Measurements from ENCODE around the gene ADARB2.
"Not testable (repeated sequence)": the region's sequence is repeated elsewhere in the genome, so short reads cannot be mapped to it uniquely, and the experiment has no call there.

Gene ADARB2

GRCh38 chr10:1462032-1462431 is 275.3 kb downstream of the ADARB2 start:
- Histone ChIP-seq H3K9me3 (no peaks in the 10 kb centered on the region), H3K27me3 (peaks cover 3% of the 10 kb centered on the region; the same call in 1 of the 2 replicates), H3K4me3 (ENCODE audit: low read depth, low read length) (no peak overlapping the region), H3K4me1 (no peaks in the 10 kb centered on the region), H3K36me3 (no peaks in the 10 kb centered on the region)
- no peak for DNase-seq
- TF ChIP-seq CTCF (IDR thresholded peaks at IDR 0.05; ENCODE audit: low read depth, low read length): no peak

GRCh38 chr10:1461016-1461415 is 276.3 kb downstream of the ADARB2 start:
- Histone ChIP-seq H3K27me3 (no peaks in the 10 kb centered on the region; the same call in 1 of the 2 replicates), H3K36me3 (no peaks in the 10 kb centered on the region), H3K4me3 (ENCODE audit: low read depth, low read length) (no peak overlapping the region), H3K9me3 (no peaks in the 10 kb centered on the region), H3K4me1 (no peaks in the 10 kb centered on the region)
- no peak for TF ChIP-seq CTCF (IDR thresholded peaks at IDR 0.05; ENCODE audit: low read depth, low read length)
- DNase-seq: no peak

GRCh38 chr10:1459664-1460063 is 277.7 kb downstream of the ADARB2 start:
- H3K36me3 ChIP-seq; H3K4me1 ChIP-seq; H3K4me3 ChIP-seq (ENCODE audit: low read depth, low read length); H3K27me3 ChIP-seq; H3K9me3 ChIP-seq; DNase-seq: not testable (repeated sequence)

- Histone ChIP-seq H3K4me1 (no peaks in the 10 kb centered on the region), H3K4me3 (ENCODE audit: low read depth, low read length) (no peak overlapping the region), H3K9me3 (no peaks in the 10 kb centered on the region), H3K27me3 (no peaks in the 10 kb centered on the region), H3K36me3 (no peaks in the 10 kb centered on the region)
- TF ChIP-seq CTCF (IDR thresholded peaks at IDR 0.05; ENCODE audit: low read depth, low read length): no peak
- no peak for DNase-seq
These were observed 282.4 kb downstream of the ADARB2 start for GRCh38 chr10:1454951-1455350.

GRCh38 chr10:1454428-1454827 is 282.9 kb downstream of the ADARB2 start:
- Histone ChIP-seq H3K9me3 (no peaks in the 10 kb centered on the region), H3K4me3 (ENCODE audit: low read depth, low read length) (no peak overlapping the region), H3K36me3 (no peaks in the 10 kb centered on the region), H3K27me3 (no peaks in the 10 kb centered on the region), H3K4me1 (no peaks in the 10 kb centered on the region)
- TF ChIP-seq CTCF (IDR thresholded peaks at IDR 0.05; ENCODE audit: low read depth, low read length): no peak
- DNase-seq: no peak

GRCh38 chr10:1452777-1453176 is 284.5 kb downstream of the ADARB2 start:
- DNase-seq: no peak

More at GRCh38 chr10:1452777-1453176, 284.5 kb downstream of the ADARB2 start:
- Histone ChIP-seq H3K27me3 (no peaks in the 10 kb centered on the region), H3K36me3 (no peaks in the 10 kb centered on the region), H3K4me3 (ENCODE audit: low read depth, low read length) (no peak overlapping the region), H3K9me3 (no peaks in the 10 kb centered on the region), H3K4me1 (no peaks in the 10 kb centered on the region)
- no peak for TF ChIP-seq CTCF (IDR thresholded peaks at IDR 0.05; ENCODE audit: low read depth, low read length)

Measured in BE2C (cell line).